DOHH2 (cell line): ENCODE measurements around the gene TTN.

ENCODE experiments used
- H3F3A ChIP-seq: fragments of 200-600 bp; sonication (generic), shearing (Covaris generic); 2 replicates; pipeline ENCODE4 v1.6.0; 2016; ENCODE audit warnings: antibody characterized with exemption, mild to moderate bottlenecking; ENCODE audit not compliant: control insufficient read depth, insufficient read depth
- H3K27ac ChIP-seq: fragments of 200-600 bp; sonication (generic); 2 replicates; pipeline ENCODE4 v1.5.1; 2014; ENCODE audit warnings: low read depth, mild to moderate bottlenecking, low read length, moderate library complexity
- H3K27me3 ChIP-seq: fragments of 200-600 bp; sonication (generic); 2 replicates; pipeline ENCODE4 v1.6.1; 2014; ENCODE audit warnings: mild to moderate bottlenecking, low read length, mixed read lengths; ENCODE audit not compliant: control insufficient read depth
- H3K36me3 ChIP-seq: fragments of 200-600 bp; sonication (generic); 2 replicates; pipeline ENCODE4 v1.6.1; 2014; ENCODE audit warnings: mild to moderate bottlenecking, low read length, moderate library complexity, mixed read lengths; ENCODE audit not compliant: control insufficient read depth
- H3K4me1 ChIP-seq: fragments of 200-600 bp; sonication (generic); 2 replicates; pipeline ENCODE4 v1.6.1; 2014; ENCODE audit warnings: mild to moderate bottlenecking, low read length, mixed read lengths; ENCODE audit not compliant: control insufficient read depth
- H3K4me2 ChIP-seq: fragments of 200-600 bp; sonication (generic); 2 replicates; pipeline ENCODE4 v1.6.0; 2014; ENCODE audit warnings: mild to moderate bottlenecking, low read length, moderate library complexity
- H3K4me3 ChIP-seq: fragments of 200-600 bp; sonication (generic); 2 replicates; pipeline ENCODE4 v1.5.1; 2014; ENCODE audit warnings: mild to moderate bottlenecking, low read length, mixed read lengths
- H3K79me2 ChIP-seq: fragments of 200-600 bp; sonication (generic); 2 replicates; pipeline ENCODE4 v1.6.1; 2014; ENCODE audit warnings: mild to moderate bottlenecking, low read length, mixed read lengths; ENCODE audit not compliant: control insufficient read depth
- H3K9me2 ChIP-seq: fragments of 200-600 bp; sonication (generic); replicated peaks from 2 replicates; pipeline ENCODE4 v1.6.1; 2014; ENCODE audit warnings: mild to moderate bottlenecking, low read length, mixed read lengths; ENCODE audit not compliant: control insufficient read depth
- H3K9me3 ChIP-seq: fragments of 200-600 bp; sonication (generic); 2 replicates; pipeline ENCODE4 v1.6.1; 2014; ENCODE audit warnings: antibody characterized with exemption, low read length, mixed read lengths; ENCODE audit not compliant: control insufficient read depth, insufficient read depth
- H4K20me1 ChIP-seq: fragments of 200-600 bp; sonication (generic); 2 replicates; pipeline ENCODE4 v1.6.0; 2014; ENCODE audit warnings: low read depth, mild to moderate bottlenecking, antibody characterized with exemption, low read length, moderate library complexity; ENCODE audit not compliant: control insufficient read depth, insufficient read depth
- EZH2phosphoT487 ChIP-seq: fragments of 200-600 bp; sonication (generic); IDR thresholded peaks from 2 replicates; pipeline ENCODE4 v1.6.1; 2017; ENCODE audit warnings: borderline replicate concordance, mild to moderate bottlenecking, antibody characterized with exemption, low read length, moderate library complexity, mixed read lengths
- TF ChIP-seq, protein P1 (sequence below): fragments of 200-600 bp; sonication (generic); IDR thresholded peaks from one replicate; pipeline ENCODE4 v1.5.1; 2014; ENCODE audit warnings: antibody characterized with exemption, mild to moderate bottlenecking, low read depth, low read length; ENCODE audit not compliant: poor library complexity, severe bottlenecking

TTN gene

GRCh38 chr2:178602901-178603300 is 204.3 kb downstream of the TTN start:
- Histone ChIP-seq H3K36me3 (peaks cover 5% of the 10 kb centered on the region; the same call in 1 of the 2 replicates), H3K27me3 (no peaks in the 10 kb centered on the region), H3F3A (no peaks in the 10 kb centered on the region), H3K9me3 (no peaks in the 10 kb centered on the region), H3K9me2 (no peaks in the 10 kb centered on the region), H3K4me3 (no peak overlapping the region), H3K4me2 (no peak overlapping the region), H4K20me1 (no peaks in the 10 kb centered on the region), H3K79me2 (no peaks in the 10 kb centered on the region), H3K27ac (no peak overlapping the region), H3K4me1 (no peaks in the 10 kb centered on the region)
- TF ChIP-seq EZH2phosphoT487, result no peak
- TF ChIP-seq, protein P1, sequence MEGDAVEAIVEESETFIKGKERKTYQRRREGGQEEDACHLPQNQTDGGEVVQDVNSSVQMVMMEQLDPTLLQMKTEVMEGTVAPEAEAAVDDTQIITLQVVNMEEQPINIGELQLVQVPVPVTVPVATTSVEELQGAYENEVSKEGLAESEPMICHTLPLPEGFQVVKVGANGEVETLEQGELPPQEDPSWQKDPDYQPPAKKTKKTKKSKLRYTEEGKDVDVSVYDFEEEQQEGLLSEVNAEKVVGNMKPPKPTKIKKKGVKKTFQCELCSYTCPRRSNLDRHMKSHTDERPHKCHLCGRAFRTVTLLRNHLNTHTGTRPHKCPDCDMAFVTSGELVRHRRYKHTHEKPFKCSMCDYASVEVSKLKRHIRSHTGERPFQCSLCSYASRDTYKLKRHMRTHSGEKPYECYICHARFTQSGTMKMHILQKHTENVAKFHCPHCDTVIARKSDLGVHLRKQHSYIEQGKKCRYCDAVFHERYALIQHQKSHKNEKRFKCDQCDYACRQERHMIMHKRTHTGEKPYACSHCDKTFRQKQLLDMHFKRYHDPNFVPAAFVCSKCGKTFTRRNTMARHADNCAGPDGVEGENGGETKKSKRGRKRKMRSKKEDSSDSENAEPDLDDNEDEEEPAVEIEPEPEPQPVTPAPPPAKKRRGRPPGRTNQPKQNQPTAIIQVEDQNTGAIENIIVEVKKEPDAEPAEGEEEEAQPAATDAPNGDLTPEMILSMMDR, result no peak

- Histone ChIP-seq H3K27me3 (no peaks in the 10 kb centered on the region), H3K9me2 (no peaks in the 10 kb centered on the region), H3K36me3 (no peaks in the 10 kb centered on the region), H3K4me2 (no peak overlapping the region), H3K4me3 (no peak overlapping the region), H3K9me3 (no peaks in the 10 kb centered on the region), H3K4me1 (no peaks in the 10 kb centered on the region), H3K27ac (no peak overlapping the region), H3F3A (no peaks in the 10 kb centered on the region), H4K20me1 (no peaks in the 10 kb centered on the region), H3K79me2 (no peaks in the 10 kb centered on the region)
- no peak for TF ChIP-seq EZH2phosphoT487
- TF ChIP-seq, protein P1, result no peak
These were observed 214.6 kb downstream of the TTN start for GRCh38 chr2:178592655-178593054.

- no peaks in the 10 kb centered on the region for H3K27me3 ChIP-seq
- TF ChIP-seq, protein P1, result no peak
- no peak for TF ChIP-seq EZH2phosphoT487
- no peaks in the 10 kb centered on the region for H3K36me3 ChIP-seq
These were observed 217.9 kb downstream of the TTN start for GRCh38 chr2:178589335-178589734.

GRCh38 chr2:178584666-178585065 is 222.6 kb downstream of the TTN start:
- Histone ChIP-seq H3K27ac (no peak overlapping the region), H3K4me2 (no peak overlapping the region), H3K27me3 (no peaks in the 10 kb centered on the region), H3K4me1 (no peaks in the 10 kb centered on the region), H3F3A (no peaks in the 10 kb centered on the region), H3K36me3 (no peaks in the 10 kb centered on the region), H4K20me1 (no peaks in the 10 kb centered on the region), H3K9me3 (no peaks in the 10 kb centered on the region), H3K4me3 (no peak overlapping the region), H3K79me2 (no peaks in the 10 kb centered on the region), H3K9me2 (no peaks in the 10 kb centered on the region)
- no peak for TF ChIP-seq EZH2phosphoT487
- TF ChIP-seq, protein P1, result no peak

More at GRCh38 chr2:178589335-178589734, 217.9 kb downstream of the TTN start:
- Histone ChIP-seq H3K27ac (no peak overlapping the region), H3K9me2 (no peaks in the 10 kb centered on the region), H3K4me3 (no peak overlapping the region), H3K9me3 (no peaks in the 10 kb centered on the region), H3K4me1 (no peaks in the 10 kb centered on the region), H4K20me1 (no peaks in the 10 kb centered on the region), H3K4me2 (no peak overlapping the region), H3K79me2 (no peaks in the 10 kb centered on the region), H3F3A (no peaks in the 10 kb centered on the region)
